Neural crest cell (in vitro differentiated cells): Measurements from ENCODE around the gene COL25A1. TPM values are rescaled to one million over a fixed set of nuclear protein-coding genes. Genes with fewer than 3 reads are reported as not detected.

Experiments
- DNase-seq: peaks from one replicate; pipeline ENCODE4 v3.0.0; 2021; ENCODE audit warnings: low read depth, mixed read lengths, low spot score
- H3K27ac Mint-ChIP-seq: one replicate; pipeline ENCODE4 v1.8.0; 2021; ENCODE audit warnings: mild to moderate bottlenecking, mixed read lengths; ENCODE audit not compliant: unreplicated experiment
- H3K27me3 Mint-ChIP-seq: 2 replicates; pipeline ENCODE4 v1.8.0; 2021; ENCODE audit warnings: low read depth, mild to moderate bottlenecking, mixed read lengths
- H3K36me3 Mint-ChIP-seq: 2 replicates; pipeline ENCODE4 v1.8.0; 2021; ENCODE audit warnings: low read depth, mild to moderate bottlenecking, mixed read lengths
- H3K4me1 Mint-ChIP-seq: 2 replicates; pipeline ENCODE4 v1.8.0; 2021; ENCODE audit warnings: mixed read lengths
- H3K4me3 Mint-ChIP-seq: one replicate; pipeline ENCODE4 v1.8.0; 2021; ENCODE audit warnings: mild to moderate bottlenecking, mixed read lengths
- H3K9me3 Mint-ChIP-seq: 2 replicates; pipeline ENCODE4 v1.8.0; 2021; ENCODE audit warnings: mixed read lengths
- CTCF ChIP-seq: fragments of 200-600 bp; sonication (generic); conservative IDR thresholded peaks from 2 replicates; pipeline ENCODE4 v1.5.0; 2021; ENCODE audit warnings: antibody characterized with exemption, mild to moderate bottlenecking
- total RNA-seq: library from RNA; stranded (reverse); gene quantifications from 2 replicates; pipeline ENCODE4 v1.2.1, GENCODE V29; 2021

Gene COL25A1
- total RNA-seq, 1 donor from 2014 or later, result 39.3 TPM

- no peak overlapping the region for H3K27ac Mint-ChIP-seq
- no peak overlapping the region for H3K4me3 Mint-ChIP-seq
- DNase-seq, result no peak
- no peak for TF ChIP-seq CTCF
- no peaks in the 10 kb centered on the region for H3K27me3 Mint-ChIP-seq
- peaks cover 4% of the 10 kb centered on the region for H3K4me1 Mint-ChIP-seq
- peaks cover 17% of the 10 kb centered on the region for H3K36me3 Mint-ChIP-seq
- peaks cover 11% of the 10 kb centered on the region for H3K9me3 Mint-ChIP-seq
Measured at GRCh38 chr4:109020861-109021260, 281.6 kb downstream of the COL25A1 start.

- Mint-ChIP-seq H3K27me3 (no peaks in the 10 kb centered on the region), H3K4me1 (peaks cover 12% of the 10 kb centered on the region), H3K4me3 (no peak overlapping the region), H3K9me3 (peaks cover 4% of the 10 kb centered on the region), H3K36me3 (peaks cover 10% of the 10 kb centered on the region), H3K27ac (no peak overlapping the region)
- TF ChIP-seq CTCF, result no peak
- no peak for DNase-seq
Measured at GRCh38 chr4:109016200-109016599, 286.3 kb downstream of the COL25A1 start.

- no peak overlapping the region for H3K27ac Mint-ChIP-seq
- no peaks in the 10 kb centered on the region for H3K9me3 Mint-ChIP-seq
- no peak overlapping the region for H3K4me3 Mint-ChIP-seq
- TF ChIP-seq CTCF, result no peak
- H3K36me3 Mint-ChIP-seq, result peaks cover 7% of the 10 kb centered on the region
- DNase-seq, result no peak
- no peaks in the 10 kb centered on the region for H3K27me3 Mint-ChIP-seq
- H3K4me1 Mint-ChIP-seq, result peaks cover 20% of the 10 kb centered on the region
Measured at GRCh38 chr4:109015413-109015810, 287.0 kb downstream of the COL25A1 start.

GRCh38 chr4:109014593-109015412, 287.7 kb downstream of the COL25A1 start:
- Mint-ChIP-seq H3K4me3 (no peak overlapping the region), H3K9me3 (no peaks in the 10 kb centered on the region), H3K4me1 (peaks cover 26% of the 10 kb centered on the region), H3K36me3 (peaks cover 7% of the 10 kb centered on the region), H3K27me3 (no peaks in the 10 kb centered on the region), H3K27ac (peak overlapping the region; percentile 69)
- DNase-seq, result no peak
- no peak for TF ChIP-seq CTCF

GRCh38 chr4:109012286-109012880, 290.1 kb downstream of the COL25A1 start:
- Mint-ChIP-seq H3K36me3 (peaks cover 7% of the 10 kb centered on the region), H3K27ac (no peak overlapping the region)

More at GRCh38 chr4:109012286-109012880, 290.1 kb downstream of the COL25A1 start:
- no peaks in the 10 kb centered on the region for H3K9me3 Mint-ChIP-seq
- no peaks in the 10 kb centered on the region for H3K27me3 Mint-ChIP-seq
- H3K4me1 Mint-ChIP-seq, result peaks cover 28% of the 10 kb centered on the region
- no peak overlapping the region for H3K4me3 Mint-ChIP-seq
- no peak for DNase-seq
- TF ChIP-seq CTCF, result no peak
